GM21786 (cell line): Measurements from ENCODE around the gene GRN.
"Not testable (repeated sequence)": the region's sequence is repeated elsewhere in the genome, so short reads cannot be mapped to it uniquely, and the experiment has no call there.

Experiments
- ATAC-seq: cut with Tn5 transposase; IDR thresholded peaks from one replicate; pipeline ENCODE4 v1.9.1; 2021; ENCODE audit not compliant: unreplicated experiment

The GRN gene

DNA sequence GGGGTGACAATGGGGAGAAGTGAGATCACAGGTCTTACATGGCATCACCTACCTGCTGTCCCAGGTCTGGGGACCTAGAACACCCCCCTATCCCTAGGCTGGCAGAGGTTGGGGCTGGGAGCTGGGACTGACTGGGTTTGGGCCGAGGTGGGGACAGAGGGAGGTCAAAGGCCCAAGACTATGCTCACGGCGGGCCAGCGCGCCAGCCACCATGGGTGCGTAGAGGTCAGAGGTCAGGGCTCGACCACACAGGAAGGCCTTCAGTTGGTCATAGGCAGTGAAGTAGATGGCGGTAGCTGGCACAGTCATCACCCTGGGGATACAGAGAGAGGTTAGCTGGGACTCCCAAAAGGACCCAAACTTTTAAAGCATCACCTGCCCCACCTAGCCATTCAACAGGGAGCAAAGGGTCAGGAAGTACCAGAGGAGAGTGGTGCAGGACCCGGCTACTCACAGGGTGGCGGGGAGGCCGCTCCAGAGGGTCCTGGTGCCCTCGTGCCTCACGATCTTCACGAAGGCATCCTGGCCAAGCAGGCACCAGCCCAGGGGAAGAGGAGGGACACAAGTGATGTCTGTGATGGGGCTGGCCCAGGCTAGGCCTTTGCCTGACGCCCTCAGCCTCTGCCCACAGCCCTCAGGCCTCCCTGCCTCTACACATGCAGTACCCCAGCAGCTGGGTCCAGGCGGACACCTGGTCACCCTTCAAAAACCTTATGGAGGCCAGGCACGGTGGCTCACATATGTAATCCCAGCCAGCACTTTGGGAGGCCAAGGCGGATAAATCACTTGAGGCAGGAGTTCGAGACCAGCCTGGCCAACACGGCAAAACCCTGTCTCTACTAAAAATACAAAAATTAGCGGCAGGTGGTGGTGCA, 23.6 kb upstream of the GRN start:
- ATAC-seq = no peak

GRCh38 chr17:44322236-44322895, 22.7 kb upstream of the GRN start:
- ATAC-seq = no peak

- ATAC-seq = no peak
These were observed 21.6 kb upstream of the GRN start for GRCh38 chr17:44323359-44324091.

DNA sequence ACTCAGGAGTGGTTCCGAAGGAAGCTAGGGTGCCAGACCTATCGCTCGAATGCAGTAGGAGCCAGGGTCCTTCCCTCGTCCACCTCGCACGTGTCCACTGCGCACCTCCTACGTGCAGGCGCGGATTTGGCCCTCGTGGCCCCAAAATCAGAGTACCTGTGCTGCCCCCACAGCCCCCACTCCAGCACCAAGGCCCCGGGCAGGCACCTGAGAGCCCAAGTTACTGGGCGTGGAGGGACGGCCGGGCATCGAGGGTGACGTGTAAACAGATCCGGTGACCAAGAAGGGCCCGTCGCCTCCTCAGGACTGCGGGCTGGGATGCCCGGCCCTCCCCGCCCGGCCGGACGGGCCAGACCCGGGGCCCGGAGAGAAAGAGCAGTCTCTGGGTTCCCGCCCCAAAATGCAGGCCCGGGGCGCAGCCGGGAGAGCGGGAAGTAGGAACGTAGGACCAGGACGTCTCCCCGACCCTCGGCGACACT, 21.0 kb upstream of the GRN start:
- ATAC-seq = no peak

DNA sequence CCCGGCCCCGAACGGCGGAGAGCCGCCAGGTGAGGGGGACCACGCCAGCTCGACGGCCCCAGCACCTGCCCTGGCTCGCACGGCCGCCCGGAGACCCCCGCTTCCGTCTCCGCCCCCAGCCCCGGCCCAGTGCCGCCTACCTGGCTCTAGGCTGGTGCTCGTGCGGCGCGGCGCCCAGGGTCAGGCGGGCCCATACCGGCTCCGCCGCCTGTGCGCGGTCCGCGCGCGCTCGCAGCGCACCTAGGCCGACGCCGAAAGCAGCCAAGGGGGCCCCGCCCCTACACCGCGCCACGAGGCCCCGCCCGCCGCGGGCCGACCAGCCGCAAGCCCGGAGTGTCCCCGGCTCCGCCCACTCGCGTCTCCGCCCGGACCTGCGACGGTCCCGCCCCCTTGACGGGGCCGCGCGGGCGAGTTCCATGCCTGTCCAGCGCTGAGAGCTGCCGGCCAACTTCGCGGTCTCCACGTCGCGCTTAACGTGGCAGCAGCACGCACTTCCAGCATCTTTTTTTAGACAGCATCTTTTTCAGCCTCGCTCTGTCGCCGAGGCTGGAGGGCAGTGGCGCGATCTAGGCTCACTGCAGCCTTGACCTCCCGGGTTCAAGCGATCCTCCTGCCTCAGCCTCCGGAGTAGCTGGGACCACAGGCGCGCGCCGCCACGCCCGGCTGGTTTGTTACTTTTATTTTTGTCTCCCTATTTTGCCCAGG, 20.4 kb upstream of the GRN start, which contains the start of gene SLC25A39:
TSS of gene SLC25A39 (minus strand) at position 253 of the 705 bp plus-strand sequence. CDS start 1,261 bp downstream, outside the sequence.
- peak; percentile 68 for ATAC-seq

DNA sequence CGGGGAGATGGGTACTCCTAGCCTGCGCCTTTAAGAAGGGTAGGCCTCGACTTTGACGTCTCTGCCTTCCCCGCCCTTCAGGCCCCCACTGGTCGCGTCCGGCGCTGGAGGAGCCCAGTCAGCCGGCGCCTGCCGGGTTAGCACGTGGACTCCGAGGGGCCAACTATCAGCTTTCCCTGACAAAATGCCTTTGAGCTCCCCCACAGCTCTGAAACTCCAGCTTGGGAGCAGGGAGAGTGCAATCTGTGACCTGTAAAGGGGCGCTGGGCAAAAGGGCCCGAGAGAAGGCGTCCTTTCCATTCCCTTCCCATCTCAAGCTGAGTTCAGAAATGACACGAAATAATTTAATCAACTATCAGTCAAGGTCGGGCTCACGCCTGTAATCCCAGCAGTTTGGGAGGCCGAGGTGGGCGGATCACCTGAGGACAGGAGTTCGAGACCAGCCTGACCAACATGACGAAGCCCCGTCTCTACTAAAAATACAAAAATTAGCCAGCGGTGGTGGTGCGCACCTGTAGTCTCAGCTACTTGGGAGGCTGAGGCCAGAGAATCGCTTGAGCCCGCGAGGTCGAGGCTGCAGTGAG, 18.1 kb upstream of the GRN start:
- ATAC-seq = peak; percentile 50

- ATAC-seq = no peak
These were observed 17.2 kb upstream of the GRN start for GRCh38 chr17:44327715-44328449.

- ATAC-seq = not testable (repeated sequence)
These were observed 15.6 kb upstream of the GRN start for GRCh38 chr17:44329516-44329915.

DNA sequence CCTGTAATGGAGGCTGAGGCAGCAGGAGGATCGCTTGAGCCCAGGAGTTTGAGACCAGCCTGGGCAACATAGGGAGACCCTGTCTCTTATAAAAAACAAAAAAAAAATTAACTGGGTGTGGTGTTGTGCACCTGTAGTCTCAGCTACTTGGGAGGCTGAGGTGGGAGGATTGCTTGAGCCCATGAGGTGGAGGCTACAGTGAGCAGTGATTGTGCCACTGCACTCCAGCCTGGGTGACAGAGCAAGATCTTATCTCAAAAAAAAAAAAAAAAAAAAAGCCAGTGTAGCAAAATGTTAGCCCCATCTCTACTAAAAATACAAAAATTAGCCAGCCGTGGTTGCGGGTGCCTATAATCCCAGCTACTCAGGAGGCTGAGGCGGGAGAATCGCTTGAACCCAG, 14.8 kb upstream of the GRN start:
- not testable (repeated sequence) for ATAC-seq

DNA sequence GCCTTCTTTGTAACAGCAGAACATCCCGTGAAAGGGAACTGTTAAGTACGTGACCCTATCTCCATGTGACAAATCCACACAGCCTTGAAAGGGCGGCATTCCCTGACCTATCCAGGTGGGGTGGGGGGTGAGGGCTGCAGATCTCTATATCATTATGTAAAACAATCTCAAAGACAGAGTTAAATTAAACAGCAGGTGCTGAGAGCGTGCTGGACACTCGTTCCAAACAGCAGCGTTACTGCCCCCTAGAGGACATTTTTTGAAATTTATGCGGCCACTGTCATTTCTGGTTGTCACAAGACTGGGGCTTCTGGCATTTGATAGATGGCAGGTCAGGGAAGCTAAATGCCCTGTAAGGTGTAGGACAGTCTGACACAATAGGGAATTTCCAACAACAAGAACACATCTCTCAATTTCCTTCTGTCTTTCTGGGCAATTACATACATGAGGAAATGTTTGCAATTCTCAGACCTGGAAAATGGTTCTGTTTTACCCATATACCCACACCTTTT, 13.8 kb upstream of the GRN start:
- ATAC-seq = no peak

- no peak for ATAC-seq
These were observed 11.7 kb upstream of the GRN start for GRCh38 chr17:44333371-44333770.

DNA sequence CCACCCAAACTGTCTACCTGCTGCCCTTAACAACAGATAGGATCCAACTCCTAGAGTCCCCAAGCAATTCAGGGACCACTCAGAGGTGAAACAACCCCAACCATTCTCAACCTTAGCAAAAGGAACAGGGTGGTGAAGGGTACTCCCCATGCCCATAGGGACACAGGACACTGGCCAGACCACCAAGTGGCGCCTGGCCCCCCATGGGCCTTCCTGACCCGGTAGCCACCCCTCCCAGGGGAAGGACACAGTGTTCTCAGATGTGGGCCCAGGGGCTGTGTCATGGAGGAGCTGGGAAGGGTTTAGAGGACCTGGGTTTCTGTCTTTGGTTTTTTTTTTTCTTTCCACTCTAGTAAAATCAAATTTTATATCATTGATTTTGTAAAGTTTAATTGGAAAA, 10.8 kb upstream of the GRN start:
- ATAC-seq = no peak

DNA sequence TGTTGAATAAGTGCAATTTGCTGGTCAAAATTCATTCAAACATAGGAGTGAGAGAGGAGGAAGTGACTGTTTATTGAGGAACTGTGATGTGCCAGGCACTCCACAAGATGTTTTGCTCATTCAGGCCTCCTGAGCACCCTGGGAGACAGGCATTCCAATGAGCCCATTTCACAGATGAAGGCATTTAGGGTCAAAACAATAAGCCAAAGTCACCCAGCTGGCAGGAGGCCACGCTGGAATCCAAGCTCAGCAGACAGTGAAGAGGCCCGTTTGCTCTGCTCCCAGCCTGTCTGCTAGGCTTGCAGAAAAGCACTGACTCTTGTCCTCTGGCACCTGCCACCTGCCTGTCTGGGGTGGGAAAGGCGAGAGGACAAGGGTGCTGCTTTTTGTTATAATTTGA, 10.4 kb upstream of the GRN start:
- no peak for ATAC-seq

GRCh38 chr17:44335564-44335963, 9.5 kb upstream of the GRN start:
- ATAC-seq = no peak

DNA sequence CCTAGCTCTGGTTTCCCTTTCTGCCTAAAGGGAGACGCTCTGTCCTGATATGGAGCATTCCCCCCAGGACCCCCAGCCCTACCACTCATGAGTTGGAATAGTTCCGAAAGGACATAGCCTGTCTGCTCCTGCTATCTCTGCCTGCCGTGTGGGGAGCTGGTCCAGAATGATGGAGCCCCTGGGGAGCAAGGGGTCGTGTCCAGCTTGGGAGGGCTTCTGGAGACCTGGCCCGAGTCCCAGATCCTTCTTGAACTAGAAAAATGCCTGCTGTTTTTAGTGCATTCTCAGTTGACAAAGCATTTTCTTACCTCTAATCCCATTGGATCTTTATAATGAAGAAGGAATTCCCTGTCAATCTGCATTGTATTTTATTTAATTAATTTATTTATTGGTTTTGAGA, 9.1 kb upstream of the GRN start:
- ATAC-seq = no peak

GRCh38 chr17:44338702-44339101, 6.4 kb upstream of the GRN start:
- no peak for ATAC-seq

GRCh38 chr17:44340553-44340952, 4.5 kb upstream of the GRN start:
- not testable (repeated sequence) for ATAC-seq

DNA sequence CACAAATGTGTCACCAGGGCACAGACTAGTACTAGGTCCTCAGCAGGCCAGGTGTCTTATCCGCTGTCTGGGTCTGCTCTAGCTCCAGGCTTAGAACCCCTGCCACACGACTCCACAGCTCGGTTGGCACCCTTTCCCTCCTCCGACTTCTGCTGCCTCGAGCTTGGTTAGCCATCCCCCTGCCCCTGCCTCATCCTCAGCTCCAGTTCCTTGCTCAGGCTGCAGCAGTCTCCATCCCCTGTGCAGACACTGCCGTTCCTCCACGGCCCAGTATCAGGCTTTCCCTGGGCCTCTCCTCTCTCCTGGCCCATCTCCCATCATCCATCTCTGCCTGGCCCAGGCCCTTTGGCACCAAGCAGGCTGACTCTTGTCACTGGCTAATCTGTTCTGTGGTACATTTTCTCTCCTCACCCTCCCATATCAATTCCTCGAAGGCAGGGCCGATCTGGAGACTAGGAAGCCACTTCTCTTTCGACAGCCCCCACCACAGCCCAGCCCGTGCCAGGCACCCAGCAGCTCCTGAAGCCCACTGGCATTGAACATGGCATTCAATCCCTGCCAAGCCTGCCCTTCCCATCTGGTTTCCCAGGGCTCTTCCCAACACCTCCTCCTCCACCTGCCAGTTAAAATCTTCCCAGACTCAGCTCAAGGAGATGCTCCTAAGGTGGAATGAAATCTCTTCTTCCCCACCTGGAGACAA, 1.4 kb upstream of the GRN start:
- ATAC-seq = no peak

GRCh38 chr17:44345454-44346026, 438 bp downstream of the GRN start:
- peak; percentile 1 for ATAC-seq
